Peyer's patch (tissue), 4 donors: Measurements from ENCODE around the gene RNF208.

Experiments used
- POLR2A ChIP-seq, 2 donors: fragments of 450-650 bp; IDR thresholded peaks; one replicate each; pipeline ENCODE4 v1.5.1; 2017; ENCODE audit warnings: antibody characterized with exemption in 2 of 2, mild to moderate bottlenecking in 2 of 2, moderate library complexity in 2 of 2
- TF ChIP-seq, protein P1 (sequence below), 6 experiments: fragments of 450-650 bp in 4 of 6; fragments of 200-600 bp in 2 of 6; sonication (generic) in 1 of 6; IDR thresholded peaks; one replicate each; pipeline ENCODE4 v1.5.1; 2017 to 2019; ENCODE audit warnings: antibody characterized with exemption in 6 of 6, mild to moderate bottlenecking in 3 of 6, moderate library complexity in 1 of 6

GRCh38 chr9:137187386-137187785, 34.7 kb downstream of the RNF208 start:
- no peak for TF ChIP-seq POLR2A (IDR thresholded peaks at IDR 0.05)
- TF ChIP-seq, protein P1, sequence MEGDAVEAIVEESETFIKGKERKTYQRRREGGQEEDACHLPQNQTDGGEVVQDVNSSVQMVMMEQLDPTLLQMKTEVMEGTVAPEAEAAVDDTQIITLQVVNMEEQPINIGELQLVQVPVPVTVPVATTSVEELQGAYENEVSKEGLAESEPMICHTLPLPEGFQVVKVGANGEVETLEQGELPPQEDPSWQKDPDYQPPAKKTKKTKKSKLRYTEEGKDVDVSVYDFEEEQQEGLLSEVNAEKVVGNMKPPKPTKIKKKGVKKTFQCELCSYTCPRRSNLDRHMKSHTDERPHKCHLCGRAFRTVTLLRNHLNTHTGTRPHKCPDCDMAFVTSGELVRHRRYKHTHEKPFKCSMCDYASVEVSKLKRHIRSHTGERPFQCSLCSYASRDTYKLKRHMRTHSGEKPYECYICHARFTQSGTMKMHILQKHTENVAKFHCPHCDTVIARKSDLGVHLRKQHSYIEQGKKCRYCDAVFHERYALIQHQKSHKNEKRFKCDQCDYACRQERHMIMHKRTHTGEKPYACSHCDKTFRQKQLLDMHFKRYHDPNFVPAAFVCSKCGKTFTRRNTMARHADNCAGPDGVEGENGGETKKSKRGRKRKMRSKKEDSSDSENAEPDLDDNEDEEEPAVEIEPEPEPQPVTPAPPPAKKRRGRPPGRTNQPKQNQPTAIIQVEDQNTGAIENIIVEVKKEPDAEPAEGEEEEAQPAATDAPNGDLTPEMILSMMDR (IDR thresholded peaks at IDR 0.05), result no peak
